HL-60 (cell line): ENCODE data around the gene ZBED4.

ENCODE experiments used
- CTCF ChIP-seq: IDR thresholded peaks from one replicate; pipeline ENCODE4 v1.5.1; 2011; ENCODE audit warnings: low read length, control low read depth, inconsistent platforms; ENCODE audit not compliant: insufficient read depth
- REST ChIP-seq: IDR thresholded peaks from 2 replicates; pipeline ENCODE4 v1.6.1; 2012; ENCODE audit warnings: low read depth; ENCODE audit not compliant: insufficient replicate concordance

GRCh38 chr22:49855251-49855911 is 1.7 kb downstream of the ZBED4 start:
- TF ChIP-seq REST (no peak), CTCF (no peak)
